HEK293T (cell line): ENCODE results near the gene SEZ6.

Experiments used
- L3MBTL2 ChIP-seq: fragments of 450-650 bp; conservative IDR thresholded peaks from 2 replicates; pipeline ENCODE4 v1.6.1; 2016; ENCODE audit warnings: mild to moderate bottlenecking
- SP1 ChIP-seq: fragments of 450-650 bp; IDR thresholded peaks from 2 replicates; pipeline ENCODE4 v1.6.1; 2017

GRCh38 chr17:28926366-28926765, 79.5 kb downstream of the SEZ6 start:
- TF ChIP-seq SP1: no peak
- no peak for TF ChIP-seq L3MBTL2
